Medulla oblongata (tissue), 1 donor: Measurements from ENCODE around the gene MPRIP.

Source experiments
- DNase-seq: peaks from one replicate; pipeline ENCODE4 v3.0.0-alpha.2; 2015; ENCODE audit errors: extremely low spot score

The MPRIP gene

GRCh38 chr17:17107891-17108431 is 65.7 kb downstream of the MPRIP start:
- no peak for DNase-seq

DNA sequence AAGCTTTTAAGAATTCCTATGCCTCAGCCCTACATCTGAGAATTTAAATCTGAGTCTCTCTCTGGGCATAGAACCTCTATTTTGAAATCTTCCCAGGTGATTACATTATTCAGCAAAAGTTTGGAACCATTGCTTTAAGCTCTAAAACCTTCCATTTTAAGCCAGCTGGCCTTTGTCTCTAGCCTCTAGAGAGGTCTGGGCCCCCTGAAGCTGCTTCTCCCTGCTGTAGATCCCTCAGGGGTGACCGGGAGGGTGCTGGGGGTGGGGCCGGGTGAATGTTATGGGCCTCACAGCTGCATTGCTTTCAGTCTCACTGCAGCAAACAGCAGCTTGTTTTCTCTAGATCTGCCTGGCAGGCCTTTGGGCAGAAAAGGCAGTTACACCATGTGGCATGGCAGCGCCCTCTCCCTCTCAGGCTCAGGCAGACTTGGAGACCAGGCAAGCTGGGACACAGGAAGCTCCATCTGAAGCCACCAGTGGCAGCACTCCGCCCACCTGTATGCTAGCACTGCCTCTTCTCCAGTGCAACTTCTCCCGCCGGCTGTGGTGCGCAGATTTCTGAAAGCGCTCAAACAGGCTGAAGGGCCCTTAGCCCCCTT is 66.3 kb downstream of the MPRIP start:
- DNase-seq, result peak; percentile 89

DNA sequence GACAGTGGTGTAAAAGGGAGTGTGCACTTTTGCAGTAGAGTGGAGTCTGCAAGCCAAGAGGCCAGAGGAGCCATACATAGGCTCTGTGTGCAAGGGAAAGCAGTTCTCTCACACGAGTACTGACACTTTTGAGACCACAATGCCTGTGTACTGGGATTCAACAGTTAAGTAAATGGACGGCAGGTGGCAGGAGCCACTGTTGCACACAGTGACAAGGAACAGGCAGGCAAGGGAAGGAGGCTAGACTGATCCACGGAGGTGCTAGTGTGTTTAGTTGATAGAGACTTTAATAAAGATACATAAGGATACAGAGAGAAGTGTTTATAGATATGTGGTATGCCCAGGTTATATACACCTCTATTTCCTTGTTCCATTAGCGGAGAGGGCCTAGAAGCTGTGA is 67.0 kb downstream of the MPRIP start:
- DNase-seq, result no peak

- DNase-seq, result no peak
These were observed 67.7 kb downstream of the MPRIP start for GRCh38 chr17:17109907-17110306.

DNA sequence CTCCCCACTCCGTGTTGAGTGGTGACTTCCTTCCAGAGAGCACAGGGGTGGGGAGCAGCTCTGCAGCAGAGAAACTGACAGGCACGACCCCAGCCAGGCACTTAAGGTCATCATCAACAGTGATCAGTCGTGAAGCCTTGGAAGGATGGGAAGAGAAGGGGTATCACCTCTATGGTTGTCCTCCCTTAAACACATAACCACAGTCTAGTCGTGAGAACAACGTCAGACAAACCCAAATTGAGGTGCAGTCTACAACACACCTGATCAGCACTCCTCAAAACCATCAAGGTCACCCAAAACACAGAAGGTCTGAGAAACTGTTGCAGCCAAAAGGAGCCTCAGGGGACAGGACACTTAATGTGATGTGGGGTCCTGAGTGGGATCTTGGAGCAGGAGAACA is 68.3 kb downstream of the MPRIP start:
- DNase-seq, result no peak

- DNase-seq, result no peak
These were observed 69.4 kb downstream of the MPRIP start for GRCh38 chr17:17111401-17112393.

DNA sequence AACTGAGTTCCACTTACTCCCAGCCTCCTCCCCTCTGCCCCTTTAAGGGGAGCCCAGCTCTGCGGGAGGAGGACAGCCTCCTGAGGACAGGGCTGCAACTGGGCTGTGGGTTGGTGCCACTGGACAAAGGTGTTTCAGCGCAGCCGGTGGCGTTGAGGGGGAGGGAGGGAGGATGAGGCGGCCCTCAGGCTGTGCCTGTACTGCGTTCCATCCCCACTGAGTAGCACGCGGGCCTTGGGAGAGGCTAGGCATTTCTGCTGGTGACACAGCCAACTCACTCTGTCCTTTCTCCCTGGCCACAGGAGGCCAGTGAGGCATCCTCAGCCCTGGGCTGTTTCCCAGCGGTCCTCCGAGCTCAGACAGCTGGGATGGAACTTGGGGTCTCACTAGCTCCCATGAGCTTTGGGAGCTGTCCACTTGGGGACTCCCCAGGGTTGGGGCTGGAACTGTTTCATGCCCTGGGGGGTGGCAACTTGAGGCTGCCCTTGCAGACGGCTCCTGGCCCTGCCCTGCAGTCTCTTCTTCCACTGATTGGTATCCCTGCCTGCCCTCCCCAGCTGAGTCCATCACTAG is 70.5 kb downstream of the MPRIP start:
- DNase-seq, result no peak

- DNase-seq, result peak; percentile 27
These were observed 72.5 kb downstream of the MPRIP start for GRCh38 chr17:17114592-17115225.

GRCh38 chr17:17115620-17116019 is 73.4 kb downstream of the MPRIP start:
- DNase-seq, result no peak

DNA sequence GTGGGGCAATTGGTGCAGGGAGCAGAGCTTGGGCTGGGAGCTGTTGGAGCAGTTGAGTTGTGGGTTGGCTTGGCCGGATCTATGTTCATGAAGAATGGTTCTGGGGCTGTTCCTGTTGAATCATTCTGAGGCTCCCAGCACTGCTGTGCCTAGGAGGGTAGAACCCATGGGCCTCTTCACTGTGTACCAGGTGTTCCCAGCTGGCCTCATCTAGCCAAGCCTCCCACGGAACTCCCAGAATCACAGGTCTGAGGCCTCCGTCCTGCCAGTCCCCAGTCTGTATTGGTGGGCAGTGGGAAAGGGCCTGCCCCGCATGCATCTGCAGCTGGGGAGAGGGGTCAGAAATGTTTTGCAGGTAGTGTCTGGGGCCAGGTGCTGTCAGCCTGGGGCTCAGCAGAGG is 74.1 kb downstream of the MPRIP start:
- no peak for DNase-seq

- no peak for DNase-seq
These were observed 75.7 kb downstream of the MPRIP start for GRCh38 chr17:17117923-17118322.

DNA sequence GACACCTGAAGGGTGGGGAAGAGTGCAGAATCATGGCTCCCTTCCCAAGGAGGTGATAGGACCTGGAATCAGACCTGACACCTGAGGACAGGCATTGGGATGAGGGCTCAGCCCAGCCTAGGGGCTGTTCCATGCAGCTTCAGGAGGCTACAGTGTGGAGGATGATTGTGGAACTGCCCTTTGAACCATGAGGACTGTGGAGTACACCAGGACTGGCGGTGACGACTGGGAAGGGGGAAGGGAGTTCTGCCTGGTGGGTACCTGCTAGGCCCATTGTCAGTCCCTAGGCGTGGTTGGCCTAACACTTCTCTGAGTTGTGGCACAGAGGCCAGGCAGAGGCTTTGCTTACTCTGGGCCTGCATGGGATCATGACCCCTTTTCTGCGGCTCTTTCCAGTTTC is 76.1 kb downstream of the MPRIP start:
- DNase-seq, result no peak

DNA sequence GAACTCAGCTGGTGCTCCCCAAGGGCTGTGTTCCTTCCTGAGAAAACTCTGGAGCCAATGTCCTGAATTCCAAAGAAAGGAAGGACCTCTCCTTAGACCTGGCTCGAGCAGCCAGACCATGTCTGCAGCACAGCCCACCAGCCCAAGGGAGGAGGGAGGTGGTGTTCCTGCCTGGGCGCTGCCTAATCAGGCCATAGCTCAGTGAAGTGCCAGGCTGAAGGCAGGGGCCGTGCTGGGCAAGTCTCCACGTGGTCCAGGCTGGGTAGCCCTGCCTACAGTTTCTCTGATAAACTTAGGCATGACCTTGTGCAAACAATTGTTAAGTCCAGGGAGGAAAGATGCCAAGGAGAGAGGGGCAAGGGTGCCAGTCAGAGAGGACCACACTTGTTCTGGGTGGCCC is 76.8 kb downstream of the MPRIP start:
- DNase-seq, result no peak

- no peak for DNase-seq
These were observed 77.3 kb downstream of the MPRIP start for GRCh38 chr17:17119533-17119932.

- no peak for DNase-seq
These were observed 78.0 kb downstream of the MPRIP start for GRCh38 chr17:17120294-17120693.

GRCh38 chr17:17120701-17121100 is 78.4 kb downstream of the MPRIP start:
- no peak for DNase-seq

GRCh38 chr17:17121162-17121561 is 78.9 kb downstream of the MPRIP start:
- no peak for DNase-seq

DNA sequence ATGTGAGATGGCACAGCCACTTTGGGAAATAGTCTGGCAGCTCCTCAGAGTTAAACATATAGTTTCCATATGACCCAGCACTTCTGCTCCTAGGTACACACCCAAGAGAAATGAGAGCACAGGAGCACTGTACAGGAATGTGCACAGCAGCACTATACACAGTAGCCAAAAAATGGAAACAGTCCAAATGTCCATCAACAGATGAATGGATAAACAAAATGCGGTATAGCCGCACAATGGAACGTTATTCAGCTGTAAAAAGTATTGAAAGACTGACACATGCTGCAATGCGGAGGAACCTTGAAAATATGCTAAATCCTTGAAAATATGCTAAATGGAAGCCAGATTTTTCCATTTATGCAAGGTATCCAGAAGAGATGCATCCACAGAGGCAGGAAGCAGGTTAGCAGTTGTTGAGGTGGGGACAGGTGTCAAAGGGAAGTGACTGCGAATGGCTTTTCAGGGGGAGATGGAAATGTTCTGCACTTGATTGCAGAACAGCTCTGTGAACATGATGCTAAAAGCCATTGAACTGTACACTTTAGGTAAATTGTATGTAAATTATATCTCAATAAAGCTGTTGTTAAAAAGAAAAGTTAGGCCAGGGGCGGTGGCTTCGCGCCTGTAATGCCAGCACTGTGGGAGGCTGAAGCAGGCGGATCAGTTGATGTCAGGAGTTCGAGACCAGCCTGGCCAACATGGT is 80.7 kb downstream of the MPRIP start:
- DNase-seq, result no peak

GRCh38 chr17:17124341-17124740 is 82.1 kb downstream of the MPRIP start:
- no peak for DNase-seq

DNA sequence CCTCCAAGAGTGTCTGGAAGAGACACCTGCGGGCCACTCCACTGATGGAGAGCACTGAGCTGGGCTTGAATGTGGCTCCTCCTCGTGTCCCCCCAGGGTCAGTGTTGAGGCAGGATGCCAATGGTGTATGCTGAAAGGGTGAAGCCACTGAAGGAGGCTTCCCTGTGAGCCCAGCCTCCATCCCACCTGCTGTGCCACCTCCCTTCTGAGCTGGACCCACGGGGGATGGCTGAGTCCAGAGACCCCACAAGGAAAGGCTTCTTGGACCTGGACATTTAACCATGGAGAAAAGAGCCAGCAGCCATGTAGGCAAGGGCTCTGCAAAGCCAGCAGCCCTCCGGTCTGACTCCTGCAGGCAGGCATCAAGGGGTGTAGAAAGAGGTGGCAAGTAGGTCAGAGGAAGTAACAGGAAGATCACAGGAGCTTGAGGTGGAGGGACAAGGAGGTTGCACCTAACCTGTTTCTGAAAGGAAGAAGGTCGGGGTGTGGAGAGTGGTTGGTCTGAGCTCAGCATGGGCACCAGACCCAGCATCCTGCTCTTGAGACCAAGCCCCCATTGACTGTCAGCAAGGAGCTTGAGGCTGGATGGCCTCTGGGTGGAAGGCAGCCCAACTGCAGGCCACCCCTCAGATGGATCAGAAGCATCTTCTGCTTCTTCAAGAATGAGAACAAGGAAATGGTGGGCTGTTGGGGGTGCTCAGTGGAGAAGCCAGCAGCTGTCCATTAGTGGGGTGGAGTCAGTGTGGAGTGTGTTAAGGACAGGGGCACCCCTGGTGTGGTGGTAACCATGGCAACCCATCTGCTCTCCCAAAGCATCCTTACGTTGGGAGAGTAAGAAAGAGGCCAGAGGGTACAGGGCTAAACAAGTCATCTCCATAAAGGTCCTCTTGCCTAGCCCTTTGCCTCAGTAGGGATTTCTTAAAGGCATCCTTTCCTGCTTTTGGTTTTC is 83.2 kb downstream of the MPRIP start:
- no peak for DNase-seq
